HG03378 (cell line): ENCODE measurements around the gene EPB41L4A.
"Not testable (repeated sequence)": the region's sequence is repeated elsewhere in the genome, so short reads cannot be mapped to it uniquely, and the experiment has no call there.

Experiments used
- ATAC-seq: cut with Tn5 transposase; IDR thresholded peaks from one replicate; pipeline ENCODE4 v1.9.1; 2021; ENCODE audit warnings: mild to moderate bottlenecking, moderate library complexity; ENCODE audit not compliant: unreplicated experiment

Gene EPB41L4A

GRCh38 chr5:112401924-112402323 lies 17.2 kb downstream of the EPB41L4A start:
- no peak for ATAC-seq

GRCh38 chr5:112397690-112398089 lies 21.4 kb downstream of the EPB41L4A start:
- ATAC-seq: no peak

- ATAC-seq: no peak
Observed at GRCh38 chr5:112396430-112396829, 22.6 kb downstream of the EPB41L4A start.

DNA sequence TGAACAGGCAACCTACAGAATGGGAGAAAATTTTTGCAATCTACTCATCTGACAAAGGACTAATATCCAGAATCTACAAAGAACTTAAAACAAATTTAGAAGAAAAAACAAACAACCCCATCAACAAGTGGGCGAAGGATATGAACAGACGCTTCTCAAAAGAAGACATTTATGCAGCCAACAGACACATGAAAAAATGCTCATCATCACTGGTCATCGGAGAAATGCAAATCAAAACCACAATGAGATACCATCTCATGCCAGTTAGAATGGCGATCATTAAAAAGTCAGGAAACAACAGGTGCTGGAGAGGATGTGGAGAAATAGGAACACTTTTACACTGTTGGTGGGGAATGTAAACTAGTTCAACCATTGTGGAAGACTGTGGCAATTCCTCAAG lies 23.8 kb downstream of the EPB41L4A start:
- not testable (repeated sequence) for ATAC-seq

DNA sequence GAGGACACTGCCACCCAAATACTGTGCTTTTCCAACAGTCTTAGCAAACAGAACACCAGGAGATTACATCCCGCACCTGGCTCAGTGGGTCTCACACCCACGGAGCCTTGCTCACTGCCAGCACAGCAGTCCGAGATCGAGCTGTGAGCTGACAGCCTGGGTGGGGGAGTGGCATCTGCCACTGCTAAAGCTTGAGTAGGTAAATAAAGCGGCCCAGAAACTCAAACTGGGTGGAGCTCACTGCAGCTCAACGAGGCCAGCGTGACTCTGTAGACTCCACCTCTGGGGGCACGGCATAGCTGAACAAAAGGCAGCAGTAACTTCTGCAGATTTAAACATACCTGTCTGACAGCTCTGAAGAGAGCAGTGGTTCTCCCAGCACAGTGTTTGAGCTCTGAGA lies 28.8 kb downstream of the EPB41L4A start:
- no peak for ATAC-seq

DNA sequence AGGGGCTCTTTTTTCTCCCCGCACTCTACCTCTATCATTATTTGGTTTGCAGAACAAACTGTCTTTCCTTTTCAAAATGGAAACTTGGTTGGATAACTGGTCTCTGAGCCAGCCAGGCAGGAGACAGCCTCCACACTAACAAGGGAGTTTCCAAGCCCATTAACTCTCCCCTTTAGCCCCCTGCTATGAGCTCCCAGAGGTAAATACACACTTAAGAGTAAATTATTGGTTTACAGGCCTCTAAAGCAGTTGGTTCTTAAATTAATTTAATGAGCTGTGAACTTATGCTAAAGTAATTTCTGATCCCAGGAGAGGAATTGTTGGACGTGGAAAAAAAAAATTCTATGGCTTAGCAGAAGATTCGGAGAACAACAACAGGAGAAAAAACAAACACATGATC lies 30.3 kb downstream of the EPB41L4A start:
- ATAC-seq: no peak

GRCh38 chr5:112388074-112388473 lies 31.0 kb downstream of the EPB41L4A start:
- no peak for ATAC-seq

- ATAC-seq: no peak
Observed at GRCh38 chr5:112386766-112387165, 32.3 kb downstream of the EPB41L4A start.

DNA sequence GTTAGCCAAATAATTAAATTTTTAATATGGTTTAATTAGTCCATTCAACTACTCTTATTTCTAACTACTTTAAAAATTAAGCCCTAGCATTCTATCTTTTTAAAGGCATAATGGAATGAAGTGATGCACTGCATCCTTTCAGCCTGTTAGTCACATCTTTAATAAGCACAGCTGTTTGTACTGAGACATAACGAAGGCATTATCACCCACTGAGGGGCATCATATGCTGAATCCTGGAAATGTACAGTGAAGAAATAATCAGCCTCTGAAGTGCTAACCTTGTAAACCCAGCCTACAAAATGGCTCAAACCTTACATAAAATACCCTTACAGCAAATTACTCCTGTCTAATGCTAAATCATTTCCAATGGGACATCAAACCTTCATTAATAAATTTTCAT lies 33.1 kb downstream of the EPB41L4A start:
- ATAC-seq: no peak

DNA sequence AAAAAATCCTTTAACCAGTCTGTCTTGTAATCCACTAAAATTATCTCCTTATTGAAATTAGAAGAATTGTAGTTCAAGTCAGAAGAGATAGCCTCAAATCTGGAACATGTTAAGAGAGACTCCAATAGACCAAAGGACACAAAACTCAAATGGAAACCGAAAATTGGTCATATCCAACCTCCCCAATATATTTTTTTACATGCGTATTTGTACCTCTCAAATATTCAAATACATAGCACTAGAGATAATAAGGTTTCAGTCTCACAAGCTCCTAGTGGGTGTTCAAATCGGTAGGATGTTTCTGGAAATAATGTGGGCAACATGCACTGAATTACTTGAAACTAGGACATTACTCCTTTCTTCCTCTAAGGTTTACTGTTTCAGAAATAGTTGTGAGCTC lies 33.5 kb downstream of the EPB41L4A start:
- no peak for ATAC-seq

GRCh38 chr5:112384523-112384922 lies 34.6 kb downstream of the EPB41L4A start:
- no peak for ATAC-seq

GRCh38 chr5:112382886-112383285 lies 36.2 kb downstream of the EPB41L4A start:
- no peak for ATAC-seq

DNA sequence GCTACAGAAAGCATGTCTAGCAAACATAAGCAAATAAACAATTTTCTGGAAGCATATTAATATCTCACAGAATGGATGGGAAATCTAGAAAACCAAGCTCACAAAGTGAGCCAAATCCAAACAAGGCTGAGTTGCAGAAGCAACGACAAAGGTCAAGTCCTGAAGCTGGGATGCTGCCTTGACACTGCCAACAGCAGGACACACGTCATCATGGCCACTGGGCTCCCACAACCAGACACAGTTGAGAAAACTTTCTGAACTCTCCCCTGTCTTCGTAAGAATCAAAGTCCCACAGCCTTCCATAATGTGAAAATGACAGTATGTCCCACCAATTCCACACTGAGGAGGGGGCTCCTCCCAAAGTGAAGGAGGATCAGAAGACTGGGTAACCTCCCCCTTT lies 37.6 kb downstream of the EPB41L4A start:
- ATAC-seq: no peak

DNA sequence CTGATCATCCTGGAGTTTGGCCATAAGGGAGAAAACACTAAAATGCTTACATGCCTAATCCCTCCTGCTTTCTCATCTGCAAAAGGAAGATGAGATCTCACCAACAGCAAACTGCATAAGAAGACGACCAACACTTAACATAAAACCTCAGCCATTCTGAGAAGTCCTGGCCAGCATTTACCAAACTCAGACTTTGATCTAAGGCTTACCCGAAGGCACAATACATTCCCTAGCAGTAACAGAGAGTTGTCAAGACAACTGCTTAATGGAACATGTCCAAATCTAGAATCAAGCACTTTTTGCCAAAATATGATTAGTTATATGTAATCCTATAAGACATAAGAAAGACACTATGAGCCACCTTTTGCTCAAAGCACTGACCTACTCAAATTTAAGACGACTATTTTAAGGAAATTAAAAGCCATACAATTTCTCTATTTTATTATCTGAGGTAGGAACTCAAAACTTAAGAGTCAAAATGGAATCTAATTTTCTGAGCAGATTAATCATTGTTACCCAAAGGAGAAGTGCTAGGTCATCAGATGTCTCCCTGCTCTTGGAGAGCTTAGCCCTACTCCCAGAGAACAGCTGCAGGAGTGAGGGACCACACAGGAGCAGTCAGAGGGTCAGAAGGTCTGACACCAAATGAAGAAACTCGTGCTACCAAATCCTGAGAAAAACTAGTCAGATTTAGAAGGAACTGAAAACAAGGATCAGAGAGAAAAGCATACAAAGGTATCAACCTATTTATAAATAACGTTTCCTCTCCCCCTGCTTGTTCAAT lies 39.3 kb downstream of the EPB41L4A start:
- ATAC-seq: no peak

- ATAC-seq: no peak
Observed at GRCh38 chr5:112374818-112375217, 44.3 kb downstream of the EPB41L4A start.

GRCh38 chr5:112374356-112374755 lies 44.7 kb downstream of the EPB41L4A start:
- ATAC-seq: no peak

- ATAC-seq: no peak
Observed at GRCh38 chr5:112373885-112374284, 45.2 kb downstream of the EPB41L4A start.

GRCh38 chr5:112372543-112372942 lies 46.5 kb downstream of the EPB41L4A start:
- ATAC-seq: no peak

DNA sequence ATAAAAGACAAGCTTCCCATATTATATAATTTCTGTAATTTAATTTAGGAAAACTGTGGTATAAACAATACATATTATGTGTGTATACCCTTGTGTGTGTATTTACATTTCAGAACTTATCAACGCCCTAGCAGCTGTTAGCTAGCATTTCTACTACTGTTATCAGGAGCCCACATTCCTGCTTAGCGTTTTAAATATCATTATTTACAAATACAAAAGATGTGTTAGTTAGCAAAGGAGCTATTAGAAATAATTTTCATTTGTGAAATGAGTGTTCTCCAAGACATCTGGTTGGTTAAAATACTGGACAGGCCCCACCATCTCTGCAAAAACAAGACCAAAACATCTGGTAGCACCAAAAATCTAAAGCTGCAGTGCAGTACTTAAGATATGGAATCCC lies 48.0 kb downstream of the EPB41L4A start:
- ATAC-seq: no peak

DNA sequence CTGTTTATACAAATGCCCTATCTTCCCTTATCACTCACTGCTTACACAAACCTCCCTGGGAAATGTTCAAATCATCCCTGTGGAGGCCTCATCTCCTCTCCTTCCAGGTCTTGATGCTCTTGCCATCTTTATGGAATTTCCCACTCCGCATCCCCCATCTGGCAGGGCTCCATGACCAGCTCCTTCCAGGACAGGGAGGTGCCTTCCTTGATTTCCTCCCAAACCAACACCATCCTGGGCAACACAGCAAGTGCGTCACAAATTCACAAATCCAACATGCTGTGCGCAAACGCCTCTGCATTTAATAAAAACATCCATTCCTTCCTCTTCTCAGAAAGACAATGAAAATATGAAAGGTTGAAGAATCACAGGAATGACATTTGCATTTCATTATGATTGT lies 51.7 kb downstream of the EPB41L4A start:
- ATAC-seq: no peak

DNA sequence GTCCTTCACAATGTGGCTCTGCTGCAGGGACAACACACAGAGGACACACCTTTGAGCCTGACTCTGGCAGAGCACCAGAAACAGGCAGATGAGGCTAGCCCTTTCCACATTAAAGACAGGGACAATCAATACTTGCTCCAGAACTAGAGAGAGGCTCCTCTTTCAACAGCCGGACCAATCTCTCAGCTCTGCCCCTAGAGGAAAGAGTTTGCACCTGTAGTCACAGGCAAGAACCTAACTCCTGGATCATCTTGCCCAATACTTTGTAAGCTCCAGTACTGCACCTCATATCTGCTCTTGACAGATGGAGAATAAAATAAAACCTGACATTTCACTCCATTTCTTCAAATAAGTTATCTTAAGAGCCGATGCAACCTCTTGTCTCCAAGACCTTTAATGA lies 52.1 kb downstream of the EPB41L4A start:
- ATAC-seq: no peak

- ATAC-seq: not testable (repeated sequence)
Observed at GRCh38 chr5:112360740-112361139, 58.3 kb downstream of the EPB41L4A start.
